Neural crest cell (in vitro differentiated cells): Measurements from ENCODE around the gene THRSP. TPM values are rescaled to one million over a fixed set of nuclear protein-coding genes. Genes with fewer than 3 reads are reported as not detected.

Source experiments
- DNase-seq: peaks from one replicate; pipeline ENCODE4 v3.0.0; 2021; ENCODE audit warnings: low read depth, mixed read lengths, low spot score
- H3K27ac Mint-ChIP-seq: one replicate; pipeline ENCODE4 v1.8.0; 2021; ENCODE audit warnings: mild to moderate bottlenecking, mixed read lengths; ENCODE audit not compliant: unreplicated experiment
- H3K27me3 Mint-ChIP-seq: 2 replicates; pipeline ENCODE4 v1.8.0; 2021; ENCODE audit warnings: low read depth, mild to moderate bottlenecking, mixed read lengths
- H3K36me3 Mint-ChIP-seq: 2 replicates; pipeline ENCODE4 v1.8.0; 2021; ENCODE audit warnings: low read depth, mild to moderate bottlenecking, mixed read lengths
- H3K4me1 Mint-ChIP-seq: 2 replicates; pipeline ENCODE4 v1.8.0; 2021; ENCODE audit warnings: mixed read lengths
- H3K4me3 Mint-ChIP-seq: one replicate; pipeline ENCODE4 v1.8.0; 2021; ENCODE audit warnings: mild to moderate bottlenecking, mixed read lengths
- H3K9me3 Mint-ChIP-seq: 2 replicates; pipeline ENCODE4 v1.8.0; 2021; ENCODE audit warnings: mixed read lengths
- CTCF ChIP-seq: fragments of 200-600 bp; sonication (generic); conservative IDR thresholded peaks from 2 replicates; pipeline ENCODE4 v1.5.0; 2021; ENCODE audit warnings: antibody characterized with exemption, mild to moderate bottlenecking
- total RNA-seq: library from RNA; stranded (reverse); gene quantifications from 2 replicates; pipeline ENCODE4 v1.2.1, GENCODE V29; 2021

THRSP gene
- total RNA-seq, 1 donor from 2014 or later = not detected

- Mint-ChIP-seq H3K27me3 (no peaks in the 10 kb centered on the region), H3K9me3 (no peaks in the 10 kb centered on the region), H3K36me3 (no peaks in the 10 kb centered on the region), H3K27ac (peak overlapping the region; percentile 65), H3K4me1 (peaks cover 8% of the 10 kb centered on the region), H3K4me3 (no peak overlapping the region)
- DNase-seq = no peak
- TF ChIP-seq CTCF = no peak
These were observed 33.0 kb upstream of the THRSP start for GRCh38 chr11:78030429-78031325.

GRCh38 chr11:78031629-78032028, 32.0 kb upstream of the THRSP start:
- Mint-ChIP-seq H3K27ac (no peak overlapping the region), H3K27me3 (no peaks in the 10 kb centered on the region), H3K4me3 (no peak overlapping the region), H3K9me3 (no peaks in the 10 kb centered on the region), H3K36me3 (no peaks in the 10 kb centered on the region), H3K4me1 (peaks cover 8% of the 10 kb centered on the region)
- no peak for DNase-seq
- TF ChIP-seq CTCF = no peak

- no peak for DNase-seq
- H3K27ac Mint-ChIP-seq = no peak overlapping the region
- H3K4me3 Mint-ChIP-seq = no peak overlapping the region
- peaks cover 8% of the 10 kb centered on the region for H3K4me1 Mint-ChIP-seq
- H3K27me3 Mint-ChIP-seq = no peaks in the 10 kb centered on the region
- no peak for TF ChIP-seq CTCF
- H3K9me3 Mint-ChIP-seq = no peaks in the 10 kb centered on the region
- H3K36me3 Mint-ChIP-seq = no peaks in the 10 kb centered on the region
These were observed 31.6 kb upstream of the THRSP start for GRCh38 chr11:78032090-78032489.

- Mint-ChIP-seq H3K4me1 (peaks cover 8% of the 10 kb centered on the region), H3K27me3 (no peaks in the 10 kb centered on the region), H3K27ac (no peak overlapping the region), H3K4me3 (no peak overlapping the region), H3K9me3 (no peaks in the 10 kb centered on the region), H3K36me3 (no peaks in the 10 kb centered on the region)
- no peak for DNase-seq
- TF ChIP-seq CTCF = no peak
These were observed 30.6 kb upstream of the THRSP start for GRCh38 chr11:78033040-78033439.

- no peaks in the 10 kb centered on the region for H3K27me3 Mint-ChIP-seq
- no peak overlapping the region for H3K4me3 Mint-ChIP-seq
- TF ChIP-seq CTCF = no peak
- no peaks in the 10 kb centered on the region for H3K9me3 Mint-ChIP-seq
- peak overlapping the region; percentile 37 for H3K27ac Mint-ChIP-seq
- no peak for DNase-seq
- no peaks in the 10 kb centered on the region for H3K36me3 Mint-ChIP-seq
- H3K4me1 Mint-ChIP-seq = peaks cover 10% of the 10 kb centered on the region
These were observed 29.0 kb upstream of the THRSP start for GRCh38 chr11:78034623-78035022.
